HepG2 (cell line): ENCODE measurements around the gene TSNAXIP1. TPM values are rescaled to one million over a fixed set of nuclear protein-coding genes. Genes with fewer than 3 reads are reported as not detected.
A peak's percentile ranks its signal among the peaks of the same experiment; 100 is the strongest.

Source experiments
- ATAC-seq: fragments of 200-7000 bp; cut with Tn5 transposase; 3 replicates; pipeline ENCODE4 v1.9.1; 2020; ENCODE audit warnings: mild to moderate bottlenecking, moderate library complexity
- BruUV-seq: library from RNA; stranded (reverse); fragments of 400-500 nt; replicated peaks from 2 replicates; lab custom pipeline; 2021; lab: Mats Ljungman, UMichigan
- CTCF ChIA-PET: fragments of 300-600 bp; formaldehyde crosslinking; extraction: SDS; loops from one replicate; lab custom pipeline; 2021; ENCODE audit warnings: low total read pairs, inconsistent platforms, low intra/inter-chr PET ratio; lab: Yijun Ruan, JAX
- POLR2A ChIA-PET: fragments of 350-600 bp; sonication (Branson Sonifier 250); formaldehyde crosslinking; loops from one replicate; lab custom pipeline; 2020; ENCODE audit warnings: antibody characterized with exemption, inconsistent platforms; lab: Yijun Ruan, JAX
- DNase-seq: peaks from one replicate; pipeline ENCODE4 v3.0.0-alpha.2; 2015; ENCODE audit warnings: low spot score
- FAIRE-seq: peaks from 3 replicates; lab custom pipeline; 2011; peaks lifted over from hg19 to GRCh38; lab: Jason Lieb, UNC
- H2AFZ ChIP-seq: one replicate; pipeline ENCODE4 v1.6.1; 2011; ENCODE audit warnings: low read length, inconsistent platforms
- H3K27ac ChIP-seq: fragments of 300-600 bp; 3 replicates; pipeline ENCODE4 v1.8.0; 2011; ENCODE audit warnings: mixed run types, mild to moderate bottlenecking, mixed read lengths, low read length, inconsistent platforms; ENCODE audit not compliant: insufficient read depth; ENCODE audit errors: extremely low read length
- H3K27me3 ChIP-seq, 2 experiments: fragments of 200-600 bp in 1 of 2; 2 replicates in 1 of 2; 3 replicates in 1 of 2; pipeline versions ENCODE4 v1.6.0 to v1.8.0; 2011; ENCODE audit warnings: low read length in 2 of 2, mild to moderate bottlenecking in 2 of 2, moderate library complexity in 2 of 2, inconsistent platforms in 1 of 2; ENCODE audit not compliant: insufficient read depth in 2 of 2, control insufficient read depth in 1 of 2
- H3K36me3 ChIP-seq, 2 experiments: fragments of 200-600 bp in 1 of 2; replicated peaks in 1 of 2; 2 replicates in 1 of 2; 3 replicates in 1 of 2; pipeline versions ENCODE4 v1.5.1 to v1.8.0; 2011; ENCODE audit warnings: low read length in 2 of 2, inconsistent platforms in 1 of 2; ENCODE audit not compliant: insufficient read depth in 2 of 2, control insufficient read depth in 1 of 2
- H3K4me1 ChIP-seq: 2 replicates; pipeline ENCODE4 v1.5.1; 2012; ENCODE audit warnings: low read length, inconsistent platforms; ENCODE audit not compliant: insufficient read depth
- H3K4me2 ChIP-seq: 2 replicates; pipeline ENCODE4 v1.6.0; 2011; ENCODE audit warnings: low read depth, low read length, inconsistent platforms
- H3K4me3 ChIP-seq, 3 experiments: fragments of 200-600 bp in 1 of 3; sonication (generic), shearing (Covaris generic) in 1 of 3; replicated peaks in 1 of 3; 2 replicates each; pipeline ENCODE4 v1.5.1; 2011 to 2016; ENCODE audit warnings: low read length in 3 of 3, inconsistent platforms in 2 of 3, low read depth in 2 of 3, mild to moderate bottlenecking in 2 of 3, control low read depth in 1 of 3, mixed read lengths in 1 of 3; ENCODE audit not compliant: insufficient read depth in 1 of 3
- H3K79me2 ChIP-seq: one replicate; pipeline ENCODE4 v1.6.1; 2011; ENCODE audit warnings: low read length, inconsistent platforms; ENCODE audit not compliant: insufficient read depth
- H3K9ac ChIP-seq: 2 replicates; pipeline ENCODE4 v1.6.0; 2011; ENCODE audit warnings: mild to moderate bottlenecking, low read depth, low read length, inconsistent platforms; ENCODE audit not compliant: insufficient read depth
- H3K9me3 ChIP-seq: 2 replicates; pipeline ENCODE4 v1.5.1; 2012; ENCODE audit warnings: mild to moderate bottlenecking, low read length
- H4K20me1 ChIP-seq: 2 replicates; pipeline ENCODE4 v1.6.0; 2011; ENCODE audit warnings: inconsistent platforms, mild to moderate bottlenecking, low read length, moderate library complexity; ENCODE audit not compliant: insufficient read depth
- ATF7 ChIP-seq, 2 experiments: fragments of 450-650 bp in 1 of 2; sonication (generic) in 1 of 2; formaldehyde crosslinking in 1 of 2; IDR thresholded peaks; 2 replicates each; pipeline versions ENCODE4 v1.4.0 to v1.6.1; 2016 to 2020; ENCODE audit warnings: antibody characterized with exemption in 1 of 2, mild to moderate bottlenecking in 1 of 2, missing genetic modification reagents in 1 of 2
- ATM ChIP-seq: fragments of 450-650 bp; IDR thresholded peaks from 2 replicates; pipeline ENCODE4 v1.7.1; 2017; ENCODE audit warnings: mild to moderate bottlenecking, borderline replicate concordance
- ATRX ChIP-seq: sonication (generic); formaldehyde crosslinking; IDR thresholded peaks from 2 replicates; pipeline ENCODE4 v1.4.0; 2020; ENCODE audit warnings: missing genetic modification reagents, borderline replicate concordance
- EEA1 ChIP-seq: sonication (generic); formaldehyde crosslinking; IDR thresholded peaks from 2 replicates; pipeline ENCODE4 v1.5.1; 2020; ENCODE audit warnings: mild to moderate bottlenecking, missing genetic modification reagents, borderline replicate concordance
- FOXA1 ChIP-seq, 2 experiments: fragments of 450-650 bp in 1 of 2; sonication (generic) in 1 of 2; formaldehyde crosslinking in 1 of 2; IDR thresholded peaks; 2 replicates each; pipeline versions ENCODE4 v1.4.0 to v1.6.1; 2016 to 2020; ENCODE audit warnings: missing genetic modification reagents in 1 of 2
- GLI4 ChIP-seq: sonication (generic); formaldehyde crosslinking; IDR thresholded peaks from 2 replicates; pipeline ENCODE4 v1.5.1; 2020; ENCODE audit warnings: missing genetic modification reagents, mild to moderate bottlenecking, moderate library complexity, borderline replicate concordance
- HNRNPH1 ChIP-seq: fragments of 200-400 bp; formaldehyde crosslinking; optimal IDR thresholded peaks from 2 replicates; pipeline ENCODE3; 2017; ENCODE audit warnings: mild to moderate bottlenecking, low read depth, low read length
- IRF2 ChIP-seq: IDR thresholded peaks from 2 replicates; pipeline ENCODE4 v1.6.1; 2018; ENCODE audit warnings: missing genetic modification reagents, missing compliant biosample characterization
- MEIS1 ChIP-seq: sonication (generic); formaldehyde crosslinking; IDR thresholded peaks from 2 replicates; pipeline ENCODE4 v1.9.0; 2021; ENCODE audit warnings: mild to moderate bottlenecking, missing genetic modification reagents, moderate library complexity, borderline replicate concordance
- MEIS2 ChIP-seq: sonication (generic); formaldehyde crosslinking; IDR thresholded peaks from 2 replicates; pipeline ENCODE4 v1.9.0; 2021; ENCODE audit warnings: mild to moderate bottlenecking, missing genetic modification reagents
- NCOR1 ChIP-seq: fragments of 200-600 bp; sonication (generic); IDR thresholded peaks from 2 replicates; pipeline ENCODE4 v1.7.0; 2017; ENCODE audit warnings: antibody characterized with exemption, low read length, borderline replicate concordance
- RFX5 ChIP-seq: IDR thresholded peaks from 2 replicates; pipeline ENCODE4 v1.6.1; 2011; ENCODE audit warnings: low read depth, low read length, improper control_type of control experiment
- SP4 ChIP-seq: sonication (generic); formaldehyde crosslinking; IDR thresholded peaks from 2 replicates; pipeline ENCODE4 v1.8.1; 2023; ENCODE audit warnings: mild to moderate bottlenecking, missing genetic modification reagents
- TEAD3 ChIP-seq: optimal IDR thresholded peaks from 2 replicates; pipeline ENCODE3; 2016; ENCODE audit warnings: borderline replicate concordance
- ZNF143 ChIP-seq: sonication (generic); formaldehyde crosslinking; IDR thresholded peaks from 2 replicates; pipeline ENCODE4 v1.4.0; 2020; ENCODE audit warnings: missing genetic modification reagents
- ZNF414 ChIP-seq: sonication (generic); formaldehyde crosslinking; IDR thresholded peaks from 2 replicates; pipeline ENCODE4 v1.5.0; 2020; ENCODE audit warnings: missing genetic modification reagents
- ZNF580 ChIP-seq: IDR thresholded peaks from 2 replicates; pipeline ENCODE4 v1.6.1; 2016; ENCODE audit warnings: low read depth, borderline replicate concordance
- ZNF792 ChIP-seq: IDR thresholded peaks from 2 replicates; pipeline ENCODE4 v1.6.1; 2016
- WGBS: methylation state at CpG from one replicate; pipeline ENCODE4 v1.1.6; 2017; ENCODE audit warnings: low lambda C conversion rate; 5-methylcytosine and 5-hydroxymethylcytosine counted together
- in situ Hi-C: cut with HindIII; loops from 2 replicates; pipeline ENCODE4 v1.10.0; 2017; ENCODE audit warnings: low pct_unique_long_range_greater_than_20kb; ENCODE audit not compliant: extremely low pct_ligation_motif_present
- intact Hi-C: fragments of 100-400 bp; cut with micrococcal nuclease; formaldehyde crosslinking; loops from one replicate; pipeline ENCODE4 v1.10.0; 2022; ENCODE audit not compliant: unreplicated experiment
- polyA plus RNA-seq, 8 experiments: library from polyadenylated mRNA; depleted of rRNA in 3 of 8; stranded (reverse) in 7 of 8; unstranded in 1 of 8; fragments of >200 nt; fragmentation: Illumina TruSeq in 4 of 8; extraction: Trizol in 4 of 8; gene quantifications; 2 replicates each; pipeline versions ENCODE4 v1.2.1 to v1.2.3, GENCODE V29; 2011 to 2016; ENCODE audit warnings: low read depth in 4 of 8, missing spikeins in 1 of 8, mixed read lengths in 1 of 8; ENCODE audit not compliant: insufficient read depth in 1 of 8
- total RNA-seq, 5 experiments: library from RNA; depleted of rRNA; stranded (reverse); fragments of >200 nt; fragmentation: Illumina TruSeq; extraction: Trizol; gene quantifications; 2 replicates each; pipeline ENCODE4 v1.2.3, GENCODE V29; 2016; ENCODE audit warnings: low read depth in 1 of 5
- TF ChIP-seq, protein P1 (sequence below): sonication (generic); formaldehyde crosslinking; IDR thresholded peaks from 2 replicates; pipeline ENCODE4 v1.4.0; 2020; ENCODE audit warnings: missing genetic modification reagents

The TSNAXIP1 gene
- total and polyA plus RNA-seq, 2 of the 13 experiments (the other 11 are each of a cell fraction or from before 2014, with no cell fraction given) = 0.37 to 0.86 TPM

DNA sequence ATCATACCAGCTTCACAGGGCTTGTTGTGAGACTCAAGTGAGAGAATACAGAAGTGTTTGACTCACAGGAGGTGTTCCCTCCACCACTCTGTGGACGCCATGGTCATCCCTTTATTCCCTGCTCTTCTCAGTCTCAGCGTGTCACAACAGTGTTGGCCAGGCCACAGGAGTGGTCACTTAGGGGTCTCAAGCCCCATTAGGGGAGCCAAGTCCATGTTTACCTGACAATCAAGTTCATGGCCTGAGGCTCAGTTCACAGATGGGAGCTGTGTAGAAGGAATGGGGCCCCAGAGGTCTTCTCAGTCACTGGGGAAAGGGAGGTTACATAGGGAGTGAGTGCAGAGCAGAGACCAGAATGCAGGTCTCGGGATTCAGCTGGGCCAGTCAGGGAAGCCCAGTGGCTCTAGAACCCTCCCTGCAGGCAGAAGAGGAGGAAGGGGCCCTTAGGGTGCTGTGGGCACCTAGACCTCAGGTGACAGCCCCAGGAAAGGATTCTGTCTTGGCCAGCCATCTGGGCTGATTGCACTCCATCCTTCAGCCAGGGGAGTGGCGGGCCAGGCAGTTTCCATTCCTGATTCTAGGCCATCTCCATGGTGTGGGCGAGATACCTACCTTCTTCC is 50.3 kb downstream of the TSNAXIP1 start (continued):
- no peak for TF ChIP-seq ATF7 (IDR thresholded peaks at IDR 0.05)
- TF ChIP-seq ATF7 (CRISPR knock-in tag; IDR thresholded peaks at IDR 0.05) = no peak
- peak; percentile 47; the same call in 1 of the 2 replicates for TF ChIP-seq SP4 (CRISPR knock-in tag)
- no peak for TF ChIP-seq ZNF414
- no peak for TF ChIP-seq EEA1 (CRISPR knock-in tag)
- no peak for TF ChIP-seq FOXA1 (IDR thresholded peaks at IDR 0.05)
- peak; percentile 64 for TF ChIP-seq FOXA1 (CRISPR knock-in tag; IDR thresholded peaks at IDR 0.05)
- TF ChIP-seq MEIS1 (CRISPR knock-in tag) = 0 out of 2 replicates have a peak, but pooled peaks have one; percentile 15
- TF ChIP-seq, all 625 proteins: peak for 36

DNA sequence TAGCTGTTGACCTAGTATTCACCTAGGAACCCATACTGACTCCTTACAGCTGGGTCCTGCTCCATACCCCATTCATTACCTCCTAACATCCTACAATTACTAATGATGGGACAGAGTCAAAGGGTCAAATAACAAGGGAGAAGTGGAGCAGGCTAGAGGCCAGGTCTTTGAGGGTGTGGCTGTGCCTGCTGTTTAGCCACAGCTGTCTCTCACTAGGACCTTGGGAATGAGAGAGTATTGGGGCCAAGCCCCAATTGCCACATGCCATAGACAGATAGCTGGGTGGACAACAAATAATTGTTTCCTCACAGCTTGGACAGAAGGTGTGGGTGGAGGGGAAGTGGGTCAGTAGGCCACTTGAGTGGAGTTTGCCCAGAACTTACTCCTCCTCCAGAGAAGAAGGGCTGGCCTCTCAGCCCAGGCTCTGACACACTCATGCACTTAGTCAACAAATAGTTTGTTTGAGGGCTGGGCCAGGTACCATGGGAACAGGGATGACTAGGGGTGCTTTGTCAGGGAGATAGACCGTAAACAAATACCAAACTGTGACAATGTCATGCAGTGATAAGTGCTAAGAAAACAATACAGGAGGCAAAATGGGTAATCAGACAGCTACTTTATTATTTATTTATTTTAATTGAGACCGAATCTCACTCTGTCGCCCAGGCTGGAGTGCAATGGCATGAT is 51.0 kb downstream of the TSNAXIP1 start:
- intact Hi-C loops = loop anchor here (1.0 kb wide), 1 partner anchor 11 kb away; the partner anchor contains the start of gene NUTF2
- no peak for TF ChIP-seq ATRX (CRISPR knock-in tag)
- TF ChIP-seq RFX5 = peak; percentile 63
- TF ChIP-seq, protein P1, sequence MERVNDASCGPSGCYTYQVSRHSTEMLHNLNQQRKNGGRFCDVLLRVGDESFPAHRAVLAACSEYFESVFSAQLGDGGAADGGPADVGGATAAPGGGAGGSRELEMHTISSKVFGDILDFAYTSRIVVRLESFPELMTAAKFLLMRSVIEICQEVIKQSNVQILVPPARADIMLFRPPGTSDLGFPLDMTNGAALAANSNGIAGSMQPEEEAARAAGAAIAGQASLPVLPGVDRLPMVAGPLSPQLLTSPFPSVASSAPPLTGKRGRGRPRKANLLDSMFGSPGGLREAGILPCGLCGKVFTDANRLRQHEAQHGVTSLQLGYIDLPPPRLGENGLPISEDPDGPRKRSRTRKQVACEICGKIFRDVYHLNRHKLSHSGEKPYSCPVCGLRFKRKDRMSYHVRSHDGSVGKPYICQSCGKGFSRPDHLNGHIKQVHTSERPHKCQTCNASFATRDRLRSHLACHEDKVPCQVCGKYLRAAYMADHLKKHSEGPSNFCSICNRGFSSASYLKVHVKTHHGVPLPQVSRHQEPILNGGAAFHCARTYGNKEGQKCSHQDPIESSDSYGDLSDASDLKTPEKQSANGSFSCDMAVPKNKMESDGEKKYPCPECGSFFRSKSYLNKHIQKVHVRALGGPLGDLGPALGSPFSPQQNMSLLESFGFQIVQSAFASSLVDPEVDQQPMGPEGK (CRISPR knock-in tag) = peak; percentile 57
- TF ChIP-seq ZNF792 (CRISPR knock-in tag) = no peak
- TF ChIP-seq ATM = no peak
- TF ChIP-seq NCOR1 = peak; percentile 75; the same call in 1 of the 2 replicates
- peak; percentile 55 for TF ChIP-seq IRF2 (CRISPR knock-in tag)
- TF ChIP-seq ZNF580 (CRISPR knock-in tag) = 0 out of 2 replicates have a peak, but pooled peaks have one; percentile 15
- TF ChIP-seq TEAD3 (CRISPR knock-in tag) = peak; percentile 73
- 0 out of 2 replicates have a peak, but pooled peaks have one; percentile 21 for TF ChIP-seq MEIS2
- no peak for TF ChIP-seq GLI4 (CRISPR knock-in tag)
- peak; percentile 22; the same call in 1 of the 2 replicates for TF ChIP-seq ZNF143 (CRISPR knock-in tag)
- TF ChIP-seq HNRNPH1 = no peak

More for the DNA sequence above, 51.0 kb downstream of the TSNAXIP1 start:
- POLR2A ChIA-PET = interaction anchor here (0.8 to 3.3 kb wide), 10 partner anchors 10 to 106 kb away, joined by 3 to 21 read pairs (median 5); partner anchors contain the start of genes CENPT, EDC4, LCAT and NUTF2
- Histone ChIP-seq H3K9ac (peak overlapping the region; percentile 72), H3K79me2 (peaks cover 94% of the 10 kb centered on the region), H3K4me3 (peak overlapping the region in 1 of 3 experiments; percentile 35; a peak in 2 of 6 replicates), H3K27me3 (no peaks in the 10 kb centered on the region), H3K4me2 (peak overlapping the region; percentile 65), H3K4me1 (peaks cover 64% of the 10 kb centered on the region), H2AFZ (no peak overlapping the region), H3K9me3 (no peaks in the 10 kb centered on the region), H4K20me1 (peaks cover 61% of the 10 kb centered on the region), H3K27ac (peak overlapping the region; percentile 89), H3K36me3 (peaks cover 12 to 35% of the 10 kb centered on the region in 2 experiments)
- in situ Hi-C loops = no loop called here
- ATAC-seq = peak; percentile 94
- WGBS = 37% methylated on average over 3 of the region's 3 CpGs
- peak; percentile 97 for FAIRE-seq
- DNase-seq = peak; percentile 96
- no TSS peak for BruUV-seq
- CTCF ChIA-PET = interaction anchor here (1.0 kb wide), 1 partner anchor 41 kb away, joined by 6 read pairs; no protein-coding TSS in a partner anchor
